PC-3 (cell line): ENCODE measurements around the gene PFKFB4.

Experiments
- CTCF ChIP-seq: fragments of 300-600 bp; sonication (generic); conservative IDR thresholded peaks from 2 replicates; pipeline ENCODE4 v1.5.1; 2017; ENCODE audit warnings: antibody characterized with exemption, low read depth, mild to moderate bottlenecking, low read length
- EZH2phosphoT487 ChIP-seq: fragments of 300-600 bp; sonication (generic); IDR thresholded peaks from 2 replicates; pipeline ENCODE4 v1.6.1; 2018; ENCODE audit warnings: mild to moderate bottlenecking, antibody characterized with exemption, low read length, borderline replicate concordance

GRCh38 chr3:48581621-48582481 is 25.2 kb upstream of the PFKFB4 start:
- no peak for TF ChIP-seq CTCF
- no peak for TF ChIP-seq EZH2phosphoT487
